SK-N-SH (cell line): ENCODE data around the gene SMARCD1. TPM values are rescaled to one million over a fixed set of nuclear protein-coding genes. Genes with fewer than 3 reads are reported as not detected.
A peak's percentile ranks its signal among the peaks of the same experiment; 100 is the strongest.

ENCODE experiments used
- CTCF ChIA-PET: fragments of 300-600, 350-600 bp; formaldehyde crosslinking; extraction: SDS; loops from one replicate; lab custom pipeline; 2021; lab: Yijun Ruan, JAX
- POLR2A ChIA-PET: fragments of 350-600 bp; sonication (Branson Sonifier 250); formaldehyde crosslinking; extraction: SDS; loops from one replicate; lab custom pipeline; 2020; ENCODE audit warnings: antibody characterized with exemption, inconsistent platforms; lab: Yijun Ruan, JAX
- DNase-seq: peaks from one replicate; pipeline ENCODE4 v3.0.0; 2012
- H2AFZ ChIP-seq: fragments of 200-600 bp; sonication (generic); 2 replicates; pipeline ENCODE4 v1.8.1; 2016; ENCODE audit warnings: antibody characterized with exemption, mild to moderate bottlenecking, low read depth
- H3F3A ChIP-seq: fragments of 200-600 bp; sonication (generic); replicated peaks from 2 replicates; pipeline ENCODE3; 2016; ENCODE audit warnings: antibody characterized with exemption, mild to moderate bottlenecking; ENCODE audit not compliant: insufficient read depth
- H3K27ac ChIP-seq, 2 experiments: fragments of 200-500 bp in 1 of 2; fragments of 200-600 bp in 1 of 2; sonication (Bioruptor generic) in 1 of 2; sonication (generic), shearing (Covaris generic) in 1 of 2; 2 replicates each; pipeline versions ENCODE4 v1.5.1 to v1.6.1; 2014 to 2016; ENCODE audit warnings: low read depth in 2 of 2, inconsistent platforms in 1 of 2, low read length in 1 of 2, mild to moderate bottlenecking in 1 of 2, mixed read lengths in 1 of 2
- H3K27me3 ChIP-seq: fragments of 200-600 bp; sonication (generic), shearing (Covaris generic); 2 replicates; pipeline ENCODE4 v1.6.1; 2016; ENCODE audit warnings: mixed run types; ENCODE audit not compliant: insufficient read depth
- H3K36me3 ChIP-seq, 2 experiments: fragments of 200-500 bp in 1 of 2; fragments of 200-600 bp in 1 of 2; sonication (Bioruptor generic) in 1 of 2; sonication (generic) in 1 of 2; replicated peaks in 1 of 2; 2 replicates each; pipeline versions ENCODE3 to v1.5.1; 2014 to 2016; ENCODE audit warnings: low read length in 1 of 2, mild to moderate bottlenecking in 1 of 2; ENCODE audit not compliant: insufficient read depth in 2 of 2, control insufficient read depth in 1 of 2
- H3K4me1 ChIP-seq, 2 experiments: fragments of 200-500 bp in 1 of 2; fragments of 200-600 bp in 1 of 2; sonication (Bioruptor generic) in 1 of 2; sonication (generic), shearing (Covaris generic) in 1 of 2; 2 replicates each; pipeline versions ENCODE4 v1.5.1 to v1.6.1; 2014 to 2016; ENCODE audit warnings: low read depth in 1 of 2, low read length in 1 of 2, mixed run types in 1 of 2; ENCODE audit not compliant: insufficient read depth in 2 of 2, control insufficient read depth in 1 of 2
- H3K4me2 ChIP-seq: fragments of 200-600 bp; sonication (generic), shearing (Covaris generic); 2 replicates; pipeline ENCODE4 v1.6.1; 2017; ENCODE audit warnings: mixed run types
- H3K4me3 ChIP-seq, 2 experiments: fragments of 200-500 bp in 1 of 2; fragments of 200-600 bp in 1 of 2; sonication (Bioruptor generic) in 1 of 2; sonication (generic), shearing (Covaris generic) in 1 of 2; 2 replicates each; pipeline versions ENCODE4 v1.5.1 to v1.8.1; 2014 to 2016; ENCODE audit warnings: low read depth in 2 of 2, inconsistent platforms in 1 of 2, low read length in 1 of 2, mild to moderate bottlenecking in 1 of 2, mixed read lengths in 1 of 2, moderate library complexity in 1 of 2
- H3K79me2 ChIP-seq: fragments of 200-600 bp; sonication (generic); 2 replicates; pipeline ENCODE4 v1.8.1; 2017; ENCODE audit warnings: mild to moderate bottlenecking; ENCODE audit not compliant: insufficient read depth
- H3K9ac ChIP-seq: fragments of 200-600 bp; sonication (generic); 2 replicates; pipeline ENCODE4 v1.6.1; 2017; ENCODE audit warnings: mixed run types
- H3K9me2 ChIP-seq: fragments of 200-600 bp; sonication (generic); 2 replicates; pipeline ENCODE4 v1.6.1; 2017; ENCODE audit warnings: mixed run types
- H3K9me3 ChIP-seq: fragments of 200-600 bp; sonication (generic); 2 replicates; pipeline ENCODE4 v1.6.1; 2017; ENCODE audit warnings: mixed run types, mild to moderate bottlenecking, moderate library complexity
- H4K20me1 ChIP-seq: fragments of 200-600 bp; sonication (generic); 2 replicates; pipeline ENCODE4 v1.6.1; 2017; ENCODE audit warnings: mild to moderate bottlenecking, mixed run types; ENCODE audit not compliant: insufficient read depth
- CTCF ChIP-seq: fragments of 200-600 bp; sonication (generic); IDR thresholded peaks from 2 replicates; pipeline ENCODE4 v1.6.1; 2017; ENCODE audit warnings: antibody characterized with exemption, mild to moderate bottlenecking, moderate library complexity
- EZH2phosphoT487 ChIP-seq: fragments of 200-600 bp; sonication (generic); IDR thresholded peaks from 2 replicates; pipeline ENCODE4 v1.6.1; 2017; ENCODE audit warnings: low read depth, mixed run types, mild to moderate bottlenecking, antibody characterized with exemption, moderate library complexity, borderline replicate concordance
- JUND ChIP-seq: IDR thresholded peaks from 2 replicates; pipeline ENCODE4 v1.4.0; 2012
- PBX3 ChIP-seq: IDR thresholded peaks from 2 replicates; pipeline ENCODE4; 2012
- POLR2AphosphoS5 ChIP-seq: IDR thresholded peaks from 2 replicates; pipeline ENCODE4 v1.6.1; 2012; ENCODE audit warnings: low read depth, low read length
- RAD21 ChIP-seq: IDR thresholded peaks from 2 replicates; pipeline ENCODE4 v1.6.1; 2012; ENCODE audit warnings: mild to moderate bottlenecking, low read length
- RXRA ChIP-seq: IDR thresholded peaks from 2 replicates; pipeline ENCODE4 v1.4.0; 2012; ENCODE audit warnings: low read depth, mild to moderate bottlenecking, borderline replicate concordance
- SMC3 ChIP-seq: IDR thresholded peaks from 2 replicates; pipeline ENCODE4 v1.6.1; 2012; ENCODE audit warnings: low read depth, low read length, improper control_type of control experiment
- TAF1 ChIP-seq: IDR thresholded peaks from 2 replicates; pipeline ENCODE4 v1.6.1; 2012; ENCODE audit warnings: low read depth, mild to moderate bottlenecking, low read length, moderate library complexity, borderline replicate concordance
- YY1 ChIP-seq: IDR thresholded peaks from 2 replicates; pipeline ENCODE4 v1.4.0; 2012; ENCODE audit warnings: low read depth, mild to moderate bottlenecking
- ZBTB33 ChIP-seq: IDR thresholded peaks from 2 replicates; pipeline ENCODE4 v1.4.0; 2012; ENCODE audit warnings: low read depth, borderline replicate concordance
- WGBS: methylation state at CpG from one replicate; pipeline ENCODE4 v1.1.6; 2017; ENCODE audit warnings: low lambda C conversion rate; 5-methylcytosine and 5-hydroxymethylcytosine counted together
- polyA plus RNA-seq, 3 experiments: library from polyadenylated mRNA; depleted of rRNA; stranded (reverse); fragments of >200 nt; gene quantifications; 2 replicates each; pipeline ENCODE4 v1.2.3, GENCODE V29; 2012
- TF ChIP-seq, protein P1 (sequence below): IDR thresholded peaks from 2 replicates; pipeline ENCODE4 v1.6.1; 2012; ENCODE audit warnings: mild to moderate bottlenecking, low read depth, low read length, moderate library complexity

Gene SMARCD1
- polyA plus RNA-seq, 1 of the 3 experiments (the other 2 are of a cell fraction): 58.5 TPM

- TF ChIP-seq, protein P1, sequence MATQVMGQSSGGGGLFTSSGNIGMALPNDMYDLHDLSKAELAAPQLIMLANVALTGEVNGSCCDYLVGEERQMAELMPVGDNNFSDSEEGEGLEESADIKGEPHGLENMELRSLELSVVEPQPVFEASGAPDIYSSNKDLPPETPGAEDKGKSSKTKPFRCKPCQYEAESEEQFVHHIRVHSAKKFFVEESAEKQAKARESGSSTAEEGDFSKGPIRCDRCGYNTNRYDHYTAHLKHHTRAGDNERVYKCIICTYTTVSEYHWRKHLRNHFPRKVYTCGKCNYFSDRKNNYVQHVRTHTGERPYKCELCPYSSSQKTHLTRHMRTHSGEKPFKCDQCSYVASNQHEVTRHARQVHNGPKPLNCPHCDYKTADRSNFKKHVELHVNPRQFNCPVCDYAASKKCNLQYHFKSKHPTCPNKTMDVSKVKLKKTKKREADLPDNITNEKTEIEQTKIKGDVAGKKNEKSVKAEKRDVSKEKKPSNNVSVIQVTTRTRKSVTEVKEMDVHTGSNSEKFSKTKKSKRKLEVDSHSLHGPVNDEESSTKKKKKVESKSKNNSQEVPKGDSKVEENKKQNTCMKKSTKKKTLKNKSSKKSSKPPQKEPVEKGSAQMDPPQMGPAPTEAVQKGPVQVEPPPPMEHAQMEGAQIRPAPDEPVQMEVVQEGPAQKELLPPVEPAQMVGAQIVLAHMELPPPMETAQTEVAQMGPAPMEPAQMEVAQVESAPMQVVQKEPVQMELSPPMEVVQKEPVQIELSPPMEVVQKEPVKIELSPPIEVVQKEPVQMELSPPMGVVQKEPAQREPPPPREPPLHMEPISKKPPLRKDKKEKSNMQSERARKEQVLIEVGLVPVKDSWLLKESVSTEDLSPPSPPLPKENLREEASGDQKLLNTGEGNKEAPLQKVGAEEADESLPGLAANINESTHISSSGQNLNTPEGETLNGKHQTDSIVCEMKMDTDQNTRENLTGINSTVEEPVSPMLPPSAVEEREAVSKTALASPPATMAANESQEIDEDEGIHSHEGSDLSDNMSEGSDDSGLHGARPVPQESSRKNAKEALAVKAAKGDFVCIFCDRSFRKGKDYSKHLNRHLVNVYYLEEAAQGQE: peak; percentile 32; the same call in 1 of the 2 replicates
- TF ChIP-seq EZH2phosphoT487: no peak
- peak; percentile 86 for TF ChIP-seq PBX3
- TF ChIP-seq RAD21: peak; percentile 49
- TF ChIP-seq RXRA: no peak
- peak; percentile 92 for TF ChIP-seq POLR2AphosphoS5
- no peak for TF ChIP-seq JUND
- peak; percentile 96 for TF ChIP-seq TAF1
- no peak for TF ChIP-seq ZBTB33
- TF ChIP-seq, all 33 proteins: peak for 18
Observed at GRCh38 chr12:50111693-50112455, 26.7 kb downstream of the SMARCD1 start, which contains the start of gene COX14 (continued).

DNA sequence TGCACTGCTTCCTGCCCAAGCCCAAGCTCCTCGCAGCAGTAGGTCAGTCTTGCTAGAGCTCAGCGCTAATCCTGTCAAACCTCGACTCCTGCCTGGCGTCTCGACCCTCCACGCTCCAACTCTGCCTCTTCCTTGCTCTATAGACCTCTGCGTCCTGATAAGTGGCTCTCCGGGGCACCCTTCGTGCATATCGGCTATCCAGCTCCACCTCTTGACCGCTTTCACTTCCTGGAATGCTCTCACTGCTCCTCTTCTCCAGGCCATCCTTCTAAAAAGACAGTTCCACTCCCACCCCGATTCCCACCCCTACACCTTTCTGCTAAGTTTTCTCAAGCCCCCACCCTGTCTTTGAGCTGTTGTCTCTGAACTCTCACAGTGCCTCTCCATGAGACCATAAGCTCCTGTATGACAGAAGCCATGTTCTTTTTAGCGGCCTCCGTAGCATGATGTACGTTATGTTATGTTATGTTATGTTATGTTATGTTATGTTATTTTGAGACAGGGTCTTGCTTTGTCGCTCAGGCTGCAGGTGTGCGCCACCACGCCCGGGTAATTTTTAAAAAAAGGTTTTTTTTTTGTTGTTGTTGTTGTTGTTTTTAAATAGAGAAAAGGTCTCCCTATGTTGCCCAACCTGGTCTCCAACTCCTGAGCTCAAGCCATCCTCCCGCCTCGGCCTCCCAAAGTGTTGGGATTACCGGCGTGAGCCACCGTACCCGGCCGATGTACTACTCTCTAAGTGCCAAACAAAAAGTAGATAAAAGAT is 27.5 kb downstream of the SMARCD1 start:
- H3F3A ChIP-seq: peaks cover 15% of the 10 kb centered on the region
- TF ChIP-seq POLR2AphosphoS5 (no peak), SMC3 (no peak), CTCF (0 out of 2 replicates have a peak, but pooled peaks have one; percentile 7), YY1 (0 out of 2 replicates have a peak, but pooled peaks have one; percentile 24)
- TF ChIP-seq, all 33 proteins: peak for 2
- Histone ChIP-seq H3K4me1 (peaks cover 12 to 18% of the 10 kb centered on the region in 2 experiments; a peak in 2 of 4 replicates), H3K36me3 (peaks cover 0 to 14% of the 10 kb centered on the region in 2 experiments), H3K27me3 (no peaks in the 10 kb centered on the region), H3K9me2 (no peaks in the 10 kb centered on the region), H3K4me2 (peak overlapping the region; percentile 87), H3K4me3 (peak overlapping the region; percentile 67 to 99), H4K20me1 (peaks cover 9% of the 10 kb centered on the region; the same call in 1 of the 2 replicates), H2AFZ (peak overlapping the region; percentile 48), H3K9me3 (no peaks in the 10 kb centered on the region), H3K79me2 (peaks cover 50% of the 10 kb centered on the region), H3K9ac (peak overlapping the region; percentile 79), H3K27ac (peak overlapping the region; percentile 69 to 95)
- POLR2A ChIA-PET: interaction anchor here (0.7 to 3.4 kb wide), 17 partner anchors 8 to 371 kb away, joined by 3 to 27 read pairs (median 3); partner anchors contain the start of genes CERS5, GPD1, SMARCD1 and TMBIM6
- DNase-seq: peak; percentile 49
- 2% methylated on average over 26 of the region's 26 CpGs for WGBS
- CTCF ChIA-PET: interaction anchor here (1.3 to 5.5 kb wide), 20 partner anchors 13 to 245 kb away, joined by 4 to 96 read pairs (median 10); partner anchors contain the start of genes CERS5, GPD1 and SMARCD1
